NCI-H526 (cell line): ENCODE results near the gene TTC23.
"Not testable (repeated sequence)": the region's sequence is repeated elsewhere in the genome, so short reads cannot be mapped to it uniquely, and the experiment has no call there.

Experiments used
- DNase-seq, 2 experiments: peaks; one replicate each; lab custom pipeline; 2025; lab: John Stamatoyannopoulos, UW

TTC23 gene

DNA sequence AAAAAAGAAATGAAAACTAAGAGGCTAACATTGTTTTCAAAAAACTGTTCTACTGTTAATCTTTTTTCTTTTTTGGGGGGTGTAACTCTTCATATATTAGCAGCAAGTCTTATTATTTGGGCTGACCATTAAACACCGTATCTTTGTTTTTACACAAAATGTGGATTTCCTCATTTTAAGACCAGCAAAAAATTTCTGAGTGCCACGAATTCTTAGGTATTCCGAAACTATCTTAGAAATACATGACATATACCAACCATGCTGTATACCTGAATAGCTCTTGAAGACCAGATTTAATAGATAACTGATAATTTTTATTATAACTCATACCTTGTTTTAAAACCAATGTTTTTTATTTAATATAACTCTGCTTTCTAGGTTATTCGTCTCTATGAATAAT lies 620 bp upstream of the TTC23 start:
- no peak for DNase-seq

- no peak for DNase-seq
Measured at GRCh38 chr15:99248000-99248715, 1.2 kb downstream of the TTC23 start.

DNA sequence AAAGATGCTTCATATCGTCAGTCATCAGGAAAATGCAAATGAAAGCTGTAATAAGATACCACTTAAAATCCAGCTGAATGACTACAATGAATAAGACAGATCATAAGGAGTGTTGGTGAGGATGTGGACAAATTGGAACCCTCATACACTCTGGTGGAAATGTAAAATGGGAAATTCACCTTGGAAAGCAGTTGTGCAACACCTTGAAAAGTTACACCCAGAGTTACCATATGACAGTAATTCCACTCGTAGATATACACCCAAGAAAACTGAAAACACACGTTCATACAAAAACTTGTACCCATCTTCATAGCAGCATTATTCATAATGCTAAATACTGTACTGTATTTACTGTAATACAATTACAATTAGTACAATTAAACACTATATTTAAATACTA lies 2.3 kb downstream of the TTC23 start:
- DNase-seq = peak in 1 of 2 experiments; percentile 4

DNA sequence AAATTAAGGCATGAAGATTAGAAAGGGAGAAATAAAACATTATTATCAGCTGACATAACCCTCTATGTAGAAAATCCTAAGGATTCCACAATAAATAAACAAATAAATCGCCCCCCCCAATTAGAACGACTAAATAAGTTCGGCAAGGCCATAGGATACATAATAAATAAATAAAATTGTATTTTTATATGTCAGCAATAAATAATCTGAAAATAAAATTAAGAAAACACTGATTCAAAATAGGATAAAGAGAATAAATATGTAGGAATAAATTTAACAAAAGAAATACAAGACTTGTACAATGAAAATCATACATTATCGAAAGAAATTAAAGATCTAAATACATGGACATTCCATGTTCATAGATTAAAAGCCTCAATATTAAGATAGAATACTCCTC lies 5.1 kb downstream of the TTC23 start:
- DNase-seq = no peak

GRCh38 chr15:99241752-99242151 lies 7.6 kb downstream of the TTC23 start:
- DNase-seq = no peak

- DNase-seq = no peak
Measured at GRCh38 chr15:99239545-99240198, 9.7 kb downstream of the TTC23 start.

GRCh38 chr15:99238849-99239248 lies 10.5 kb downstream of the TTC23 start:
- no peak for DNase-seq

GRCh38 chr15:99234160-99234559 lies 15.2 kb downstream of the TTC23 start:
- not testable (repeated sequence) for DNase-seq

DNA sequence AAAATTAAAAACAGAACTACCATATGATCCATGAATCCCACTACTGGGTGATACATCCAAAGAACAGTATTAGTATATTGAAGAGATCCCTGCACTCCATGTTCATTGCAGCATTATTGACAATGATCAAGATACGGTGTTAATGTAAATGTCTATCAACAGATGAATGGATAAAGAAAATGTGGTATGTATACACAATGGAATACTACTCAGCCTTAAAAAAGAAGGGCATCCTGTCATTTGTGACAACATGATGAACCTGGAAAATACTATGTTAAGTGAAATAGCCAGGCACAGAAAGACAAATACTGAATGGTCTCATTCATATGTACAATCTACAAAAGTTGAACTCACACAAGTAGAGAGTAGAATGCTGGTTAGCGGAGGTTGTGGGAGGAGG lies 16.6 kb downstream of the TTC23 start:
- DNase-seq = no peak

- no peak for DNase-seq
Measured at GRCh38 chr15:99230867-99231266, 18.5 kb downstream of the TTC23 start.

GRCh38 chr15:99228120-99228770 lies 21.1 kb downstream of the TTC23 start:
- no peak for DNase-seq

GRCh38 chr15:99226802-99227201 lies 22.6 kb downstream of the TTC23 start:
- no peak for DNase-seq

GRCh38 chr15:99224372-99225214 lies 24.8 kb downstream of the TTC23 start:
- DNase-seq = no peak

- peak; percentile 18 to 70 for DNase-seq
Measured at GRCh38 chr15:99213187-99213811, 36.1 kb downstream of the TTC23 start.

- no peak for DNase-seq
Measured at GRCh38 chr15:99212406-99212805, 37.0 kb downstream of the TTC23 start.

GRCh38 chr15:99211926-99212325 lies 37.5 kb downstream of the TTC23 start:
- DNase-seq = no peak

DNA sequence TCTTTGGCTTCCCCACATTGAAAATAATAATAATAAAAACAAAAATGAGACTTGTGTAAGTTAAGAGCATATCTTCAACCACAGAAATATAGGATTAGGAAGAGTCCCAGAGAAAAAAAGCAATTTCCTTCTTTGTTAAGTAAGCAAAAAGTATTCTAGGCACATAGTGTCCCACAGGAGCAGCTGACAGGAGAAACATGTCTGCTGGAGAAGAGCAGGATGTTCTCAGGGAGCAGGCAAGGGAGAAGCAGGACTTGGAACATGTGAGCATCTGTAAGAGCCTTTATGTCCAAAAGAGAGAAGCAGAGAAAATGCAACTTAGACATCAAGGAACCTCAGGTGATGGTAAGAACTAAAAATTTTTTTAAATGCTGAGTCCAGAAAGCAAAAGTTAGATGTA lies 39.0 kb downstream of the TTC23 start:
- no peak for DNase-seq

- DNase-seq = no peak
Measured at GRCh38 chr15:99209326-99209725, 40.1 kb downstream of the TTC23 start.

- DNase-seq = no peak
Measured at GRCh38 chr15:99207672-99208071, 41.7 kb downstream of the TTC23 start.

DNA sequence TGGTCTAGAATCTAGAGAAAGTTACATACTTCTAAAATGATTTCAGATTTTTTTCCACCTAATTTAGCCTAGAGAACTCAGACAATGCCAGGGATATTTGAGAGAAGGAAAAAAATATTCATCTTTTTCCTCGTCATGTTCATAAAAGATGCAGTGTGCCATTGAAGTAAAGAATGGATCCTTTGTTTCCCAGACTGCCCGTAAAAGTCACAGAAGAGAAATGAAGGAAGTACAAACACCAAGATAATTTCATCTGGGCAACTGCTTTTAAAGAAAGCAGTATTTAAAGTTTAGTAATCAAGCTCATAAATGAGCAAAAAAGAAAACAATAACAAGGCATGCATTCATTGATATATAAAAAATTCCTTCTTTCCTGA lies 47.2 kb downstream of the TTC23 start:
- DNase-seq = peak in 1 of 2 experiments; percentile 9

DNA sequence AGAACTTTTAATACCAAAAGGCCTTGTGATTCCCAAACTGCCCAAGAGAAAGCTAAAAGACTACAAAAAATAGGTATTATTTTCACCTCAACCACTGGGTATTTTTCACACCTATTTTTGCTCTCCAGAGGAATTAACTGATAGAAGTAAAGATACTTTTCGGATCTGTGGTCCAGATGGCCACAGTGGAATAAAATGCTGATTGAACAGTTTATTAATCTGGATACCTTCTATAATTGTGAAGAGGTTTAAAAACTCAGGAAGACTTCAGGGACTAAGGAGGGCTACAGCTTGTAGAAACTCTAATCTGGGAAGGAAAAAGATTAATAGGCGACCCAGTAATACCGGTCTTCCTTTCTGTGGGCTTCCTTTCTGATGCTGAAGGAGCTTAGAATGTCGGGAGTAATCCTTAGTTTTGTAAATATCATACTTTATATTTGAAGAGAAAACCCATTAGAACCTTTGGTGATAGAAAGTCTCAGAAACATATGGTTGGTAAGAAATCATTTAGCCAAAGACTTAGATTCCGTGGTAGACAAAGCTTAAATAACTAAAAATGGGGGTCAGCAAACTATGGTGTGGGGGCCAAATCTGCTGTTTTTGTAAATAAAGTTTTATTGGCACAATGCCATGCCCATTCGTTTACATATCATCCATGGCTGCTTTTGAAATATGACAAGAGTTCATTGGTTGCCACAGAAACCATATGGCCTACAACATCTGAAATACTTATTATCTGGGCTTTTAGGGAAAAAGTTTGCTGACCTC lies 47.8 kb downstream of the TTC23 start:
- no peak for DNase-seq
